A549 (cell line): ENCODE results near the gene AMPD3. TPM values are rescaled to one million over a fixed set of nuclear protein-coding genes. Genes with fewer than 3 reads are reported as not detected.

Experiments used
- ATAC-seq, 2 experiments: fragments of 200-7000 bp in 1 of 2; fragments of >200 bp in 1 of 2; cut with Nextera tagmentation in 1 of 2; cut with Tn5 transposase in 1 of 2; 3 replicates each; pipeline versions ENCODE4 v1.8.0 to v1.9.1; 2018 to 2020; ENCODE audit warnings: mild to moderate bottlenecking in 1 of 2, moderate library complexity in 1 of 2
- CTCF ChIA-PET: fragments of 300-600 bp; sonication (Branson Sonifier 250); formaldehyde crosslinking; extraction: SDS; loops from one replicate; lab custom pipeline; 2021; ENCODE audit warnings: antibody characterized with exemption, inconsistent platforms; lab: Yijun Ruan, JAX
- POLR2A ChIA-PET: fragments of 350-600 bp; formaldehyde crosslinking; extraction: SDS; loops from one replicate; lab custom pipeline; 2021; ENCODE audit warnings: antibody characterized with exemption, inconsistent platforms; lab: Yijun Ruan, JAX
- DNase-seq, 2 experiments: peaks; one replicate each; pipeline versions ENCODE4 v3.0.0 to v3.0.0-alpha.2; 2011 to 2016; ENCODE audit warnings: low read depth in 1 of 2, low spot score in 1 of 2
- FAIRE-seq: peaks from 2 replicates; lab custom pipeline; 2011; peaks lifted over from hg19 to GRCh38; lab: Jason Lieb, UNC
- H3K27ac ChIP-seq, 2 experiments: fragments of >200 bp; sonication (Bioruptor Twin); formaldehyde crosslinking; 3 replicates each; pipeline ENCODE4 v1.5.1; 2016 to 2017
- H3K4me1 ChIP-seq: fragments of >200 bp; sonication (Bioruptor Twin); formaldehyde crosslinking; 3 replicates; pipeline ENCODE4 v1.6.1; 2016
- H3K4me2 ChIP-seq: fragments of >200 bp; sonication (Bioruptor Twin); formaldehyde crosslinking; 3 replicates; pipeline ENCODE4 v1.6.1; 2016
- H3K4me3 ChIP-seq: fragments of >200 bp; sonication (Bioruptor Twin); formaldehyde crosslinking; 3 replicates; pipeline ENCODE4 v1.5.1; 2016
- H3K9me3 ChIP-seq: fragments of >200 bp; sonication (Bioruptor Twin); formaldehyde crosslinking; 3 replicates; pipeline ENCODE4 v1.6.1; 2016
- CEBPB ChIP-seq, 2 experiments: fragments of >200 bp in 1 of 2; sonication (Bioruptor Twin) in 1 of 2; formaldehyde crosslinking in 1 of 2; IDR thresholded peaks; 2 replicates each; pipeline ENCODE4 v1.6.1; 2012 to 2016
- CHD2 ChIP-seq: fragments of 150-350 bp; IDR thresholded peaks from 2 replicates; pipeline ENCODE4 v1.6.1; 2014; ENCODE audit warnings: low read length; ENCODE audit not compliant: partially characterized antibody
- EP300 ChIP-seq, 2 experiments: fragments of >200 bp; sonication (Bioruptor Twin); formaldehyde crosslinking; IDR thresholded peaks; 2 replicates in 1 of 2; 3 replicates in 1 of 2; pipeline ENCODE4 v1.6.1; 2016 to 2017
- FOSL2 ChIP-seq, 2 experiments: fragments of 450-650 bp in 1 of 2; fragments of >200 bp in 1 of 2; sonication (Bioruptor Twin) in 1 of 2; formaldehyde crosslinking; IDR thresholded peaks; 2 replicates each; pipeline versions ENCODE4 v1.5.0 to v1.6.1; 2016 to 2020; ENCODE audit warnings: mild to moderate bottlenecking in 1 of 2, moderate library complexity in 1 of 2
- FOXS1 ChIP-seq: fragments of 250-450 bp; sonication (Bioruptor Pico); IDR thresholded peaks from 2 replicates; pipeline ENCODE4 v1.5.0; 2020; ENCODE audit warnings: mild to moderate bottlenecking, moderate library complexity
- HEYL ChIP-seq: fragments of 250-450 bp; sonication (Bioruptor Pico); IDR thresholded peaks from 2 replicates; pipeline ENCODE4 v1.8.0; 2021; ENCODE audit warnings: mild to moderate bottlenecking, moderate library complexity
- JUNB ChIP-seq: fragments of >200 bp; sonication (Bioruptor Twin); formaldehyde crosslinking; IDR thresholded peaks from 2 replicates; pipeline ENCODE4 v1.6.1; 2016
- KDM1A ChIP-seq: fragments of 200-600 bp; sonication (generic); IDR thresholded peaks from 2 replicates; pipeline ENCODE4 v1.6.1; 2016; ENCODE audit warnings: low read depth, mild to moderate bottlenecking
- MAZ ChIP-seq: fragments of 150-350 bp; IDR thresholded peaks from 2 replicates; pipeline ENCODE4 v1.6.1; 2014; ENCODE audit warnings: antibody characterized with exemption, low read depth, low read length, borderline replicate concordance
- MYC ChIP-seq: IDR thresholded peaks from 2 replicates; pipeline ENCODE4 v1.6.1; 2012; ENCODE audit warnings: mild to moderate bottlenecking, inconsistent platforms, low read length, improper control_type of control experiment, borderline replicate concordance
- NFE2L2 ChIP-seq: fragments of 150-350 bp; conservative IDR thresholded peaks from 2 replicates; pipeline ENCODE4 v1.6.1; 2014; ENCODE audit warnings: low read length
- NR3C1 ChIP-seq: fragments of >200 bp; sonication (Bioruptor Twin); formaldehyde crosslinking; IDR thresholded peaks from 3 replicates; pipeline ENCODE4 v1.6.1; 2017
- POLR2A ChIP-seq: IDR thresholded peaks from 2 replicates; pipeline ENCODE4 v1.6.1; 2012; ENCODE audit warnings: mild to moderate bottlenecking, low read length
- RCOR1 ChIP-seq: fragments of 150-350 bp; IDR thresholded peaks from 2 replicates; pipeline ENCODE4 v1.6.1; 2014; ENCODE audit warnings: antibody characterized with exemption, low read length, low read depth
- RFX5 ChIP-seq: fragments of 450-650 bp; IDR thresholded peaks from 2 replicates; pipeline ENCODE4 v1.7.1; 2014; ENCODE audit warnings: antibody characterized with exemption, mild to moderate bottlenecking, moderate library complexity
- SMC3 ChIP-seq: fragments of >200 bp; sonication (Bioruptor Twin); formaldehyde crosslinking; IDR thresholded peaks from 3 replicates; pipeline ENCODE4 v1.6.1; 2018; ENCODE audit warnings: inconsistent platforms
- TFCP2L1 ChIP-seq: fragments of 250-450 bp; sonication (Bioruptor Pico); IDR thresholded peaks from 2 replicates; pipeline ENCODE4 v1.5.0; 2021; ENCODE audit warnings: mild to moderate bottlenecking
- WGBS: methylation state at CpG from one replicate; pipeline ENCODE4 v1.1.6; 2017; ENCODE audit errors: missing lambda C conversion rate; 5-methylcytosine and 5-hydroxymethylcytosine counted together
- polyA plus RNA-seq, 4 experiments: library from polyadenylated mRNA; depleted of rRNA in 3 of 4; stranded (reverse); fragments of >200 nt; fragmentation: RNase III in 1 of 4; extraction: RNeasy Plus Mini Kit Qiagen cat#74134 plus additional on column Dnase treatment in 1 of 4; gene quantifications; 2 replicates in 3 of 4; 3 replicates in 1 of 4; pipeline ENCODE4 v1.2.3, GENCODE V29; 2011 to 2017
- TF ChIP-seq, protein P1 (sequence below): fragments of 250-450 bp; sonication (Bioruptor Pico); IDR thresholded peaks from 2 replicates; pipeline ENCODE4 v1.5.0; 2020; ENCODE audit warnings: low read depth, mild to moderate bottlenecking, moderate library complexity
- TF ChIP-seq, protein P2 (sequence below): fragments of >200 bp; sonication (Bioruptor Twin); formaldehyde crosslinking; IDR thresholded peaks from 3 replicates; pipeline ENCODE4 v1.5.1; 2016
- TF ChIP-seq, protein P3 (sequence below): fragments of 200-600 bp; sonication (generic); IDR thresholded peaks from 2 replicates; pipeline ENCODE4 v1.6.1; 2016; ENCODE audit warnings: antibody characterized with exemption, mild to moderate bottlenecking, moderate library complexity
- TF ChIP-seq, protein P4 (sequence below): fragments of 250-450 bp; sonication (Bioruptor Pico); IDR thresholded peaks from 2 replicates; pipeline ENCODE4 v1.5.0; 2021; ENCODE audit warnings: mild to moderate bottlenecking, moderate library complexity, borderline replicate concordance
- TF ChIP-seq, protein P5 (sequence below): fragments of >200 bp; sonication (Bioruptor Twin); formaldehyde crosslinking; IDR thresholded peaks from 2 replicates; pipeline ENCODE4 v1.6.1; 2016

AMPD3 gene
- polyA plus RNA-seq, 2 of the 4 experiments (the other 2 are of a cell fraction), result 3.1 to 4.7 TPM

DNA sequence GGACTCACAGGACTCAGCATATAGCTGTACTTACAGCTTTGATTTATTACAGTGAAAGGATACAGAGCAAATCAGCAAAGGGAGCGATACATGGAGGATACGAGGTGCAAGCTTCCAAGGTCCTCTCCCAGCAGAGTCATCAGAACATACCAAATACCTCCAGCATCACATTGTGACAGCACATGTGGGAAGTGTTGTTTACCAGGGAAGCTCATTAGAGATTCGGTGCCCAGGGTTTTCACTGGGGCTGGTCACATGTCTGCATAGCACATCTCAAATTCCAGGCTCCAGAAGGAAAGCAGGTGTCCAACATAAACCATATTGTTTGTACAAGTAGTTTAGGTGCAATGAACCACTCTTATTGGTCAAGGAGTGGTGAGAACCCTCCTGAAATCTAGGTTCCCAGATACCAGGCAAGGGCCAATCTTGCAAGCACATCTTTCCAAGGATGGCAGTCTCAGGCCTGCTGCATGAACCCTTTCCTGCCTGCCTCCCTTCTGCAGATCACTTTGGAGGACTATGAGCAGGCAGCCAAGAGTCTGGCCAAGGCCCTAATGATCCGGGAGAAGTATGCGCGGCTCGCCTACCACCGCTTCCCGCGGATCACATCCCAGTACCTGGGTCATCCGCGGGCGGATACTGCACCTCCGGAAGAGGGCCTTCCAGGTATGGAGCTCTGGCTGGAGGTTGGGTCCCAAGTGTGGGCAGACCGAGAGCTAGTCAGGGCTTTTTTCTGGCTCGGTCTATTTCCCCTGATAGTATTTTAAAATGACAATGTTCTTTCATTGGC, 26.7 kb downstream of the AMPD3 start (continued):
- TF ChIP-seq MYC, result no peak
- TF ChIP-seq, protein P1, sequence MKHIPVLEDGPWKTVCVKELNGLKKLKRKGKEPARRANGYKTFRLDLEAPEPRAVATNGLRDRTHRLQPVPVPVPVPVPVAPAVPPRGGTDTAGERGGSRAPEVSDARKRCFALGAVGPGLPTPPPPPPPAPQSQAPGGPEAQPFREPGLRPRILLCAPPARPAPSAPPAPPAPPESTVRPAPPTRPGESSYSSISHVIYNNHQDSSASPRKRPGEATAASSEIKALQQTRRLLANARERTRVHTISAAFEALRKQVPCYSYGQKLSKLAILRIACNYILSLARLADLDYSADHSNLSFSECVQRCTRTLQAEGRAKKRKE (CRISPR knock-in tag), result no peak
- TF ChIP-seq TFCP2L1, result no peak
- TF ChIP-seq EP300 (IDR thresholded peaks at IDR 0.05), result no peak
- TF ChIP-seq, all 56 proteins: peak for 0

DNA sequence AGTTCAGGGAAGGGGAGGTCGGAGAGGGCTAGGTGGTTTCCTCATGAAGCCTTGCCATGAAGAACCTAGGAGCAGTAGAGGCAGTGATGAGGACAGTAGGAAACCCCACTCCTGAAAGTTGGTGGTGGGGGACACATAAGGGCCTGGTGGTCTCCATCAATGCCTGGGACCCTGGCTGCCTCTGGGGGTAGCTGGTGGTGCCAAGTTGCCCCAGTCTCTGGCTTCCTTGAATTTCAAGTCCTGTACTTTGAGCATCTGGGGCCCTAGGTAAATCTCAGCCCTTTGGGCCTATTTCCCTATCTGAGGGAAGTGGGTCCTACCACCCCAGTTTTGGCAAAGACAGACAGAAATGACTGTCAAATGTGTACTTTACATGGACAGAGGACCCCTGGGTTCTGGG, 28.1 kb downstream of the AMPD3 start:
- H3K4me2 ChIP-seq, result no peak overlapping the region
- no peak overlapping the region for H3K4me3 ChIP-seq
- DNase-seq (no peak), FAIRE-seq (no peak), ATAC-seq (no peak)
- H3K9me3 ChIP-seq, result no peaks in the 10 kb centered on the region
- H3K4me1 ChIP-seq, result peaks cover 3% of the 10 kb centered on the region; the same call in 1 of the 3 replicates
- ChIA-PET CTCF (no interaction called here), POLR2A (no interaction called here)
- no peak overlapping the region for H3K27ac ChIP-seq
- TF ChIP-seq KDM1A (no peak), FOXS1 (no peak), SMC3 (no peak), HEYL (CRISPR knock-in tag) (no peak), POLR2A (no peak), CEBPB (IDR thresholded peaks at IDR 0.05) (no peak), MYC (no peak), CHD2 (no peak), FOSL2 (IDR thresholded peaks at IDR 0.05) (no peak), FOSL2 (CRISPR knock-in tag; IDR thresholded peaks at IDR 0.05) (no peak)
- TF ChIP-seq, protein P2, sequence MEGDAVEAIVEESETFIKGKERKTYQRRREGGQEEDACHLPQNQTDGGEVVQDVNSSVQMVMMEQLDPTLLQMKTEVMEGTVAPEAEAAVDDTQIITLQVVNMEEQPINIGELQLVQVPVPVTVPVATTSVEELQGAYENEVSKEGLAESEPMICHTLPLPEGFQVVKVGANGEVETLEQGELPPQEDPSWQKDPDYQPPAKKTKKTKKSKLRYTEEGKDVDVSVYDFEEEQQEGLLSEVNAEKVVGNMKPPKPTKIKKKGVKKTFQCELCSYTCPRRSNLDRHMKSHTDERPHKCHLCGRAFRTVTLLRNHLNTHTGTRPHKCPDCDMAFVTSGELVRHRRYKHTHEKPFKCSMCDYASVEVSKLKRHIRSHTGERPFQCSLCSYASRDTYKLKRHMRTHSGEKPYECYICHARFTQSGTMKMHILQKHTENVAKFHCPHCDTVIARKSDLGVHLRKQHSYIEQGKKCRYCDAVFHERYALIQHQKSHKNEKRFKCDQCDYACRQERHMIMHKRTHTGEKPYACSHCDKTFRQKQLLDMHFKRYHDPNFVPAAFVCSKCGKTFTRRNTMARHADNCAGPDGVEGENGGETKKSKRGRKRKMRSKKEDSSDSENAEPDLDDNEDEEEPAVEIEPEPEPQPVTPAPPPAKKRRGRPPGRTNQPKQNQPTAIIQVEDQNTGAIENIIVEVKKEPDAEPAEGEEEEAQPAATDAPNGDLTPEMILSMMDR, result no peak
- TF ChIP-seq, protein P3, sequence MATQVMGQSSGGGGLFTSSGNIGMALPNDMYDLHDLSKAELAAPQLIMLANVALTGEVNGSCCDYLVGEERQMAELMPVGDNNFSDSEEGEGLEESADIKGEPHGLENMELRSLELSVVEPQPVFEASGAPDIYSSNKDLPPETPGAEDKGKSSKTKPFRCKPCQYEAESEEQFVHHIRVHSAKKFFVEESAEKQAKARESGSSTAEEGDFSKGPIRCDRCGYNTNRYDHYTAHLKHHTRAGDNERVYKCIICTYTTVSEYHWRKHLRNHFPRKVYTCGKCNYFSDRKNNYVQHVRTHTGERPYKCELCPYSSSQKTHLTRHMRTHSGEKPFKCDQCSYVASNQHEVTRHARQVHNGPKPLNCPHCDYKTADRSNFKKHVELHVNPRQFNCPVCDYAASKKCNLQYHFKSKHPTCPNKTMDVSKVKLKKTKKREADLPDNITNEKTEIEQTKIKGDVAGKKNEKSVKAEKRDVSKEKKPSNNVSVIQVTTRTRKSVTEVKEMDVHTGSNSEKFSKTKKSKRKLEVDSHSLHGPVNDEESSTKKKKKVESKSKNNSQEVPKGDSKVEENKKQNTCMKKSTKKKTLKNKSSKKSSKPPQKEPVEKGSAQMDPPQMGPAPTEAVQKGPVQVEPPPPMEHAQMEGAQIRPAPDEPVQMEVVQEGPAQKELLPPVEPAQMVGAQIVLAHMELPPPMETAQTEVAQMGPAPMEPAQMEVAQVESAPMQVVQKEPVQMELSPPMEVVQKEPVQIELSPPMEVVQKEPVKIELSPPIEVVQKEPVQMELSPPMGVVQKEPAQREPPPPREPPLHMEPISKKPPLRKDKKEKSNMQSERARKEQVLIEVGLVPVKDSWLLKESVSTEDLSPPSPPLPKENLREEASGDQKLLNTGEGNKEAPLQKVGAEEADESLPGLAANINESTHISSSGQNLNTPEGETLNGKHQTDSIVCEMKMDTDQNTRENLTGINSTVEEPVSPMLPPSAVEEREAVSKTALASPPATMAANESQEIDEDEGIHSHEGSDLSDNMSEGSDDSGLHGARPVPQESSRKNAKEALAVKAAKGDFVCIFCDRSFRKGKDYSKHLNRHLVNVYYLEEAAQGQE, result no peak
- WGBS, result 93% methylated on average over 1 of the region's 1 CpG

DNA sequence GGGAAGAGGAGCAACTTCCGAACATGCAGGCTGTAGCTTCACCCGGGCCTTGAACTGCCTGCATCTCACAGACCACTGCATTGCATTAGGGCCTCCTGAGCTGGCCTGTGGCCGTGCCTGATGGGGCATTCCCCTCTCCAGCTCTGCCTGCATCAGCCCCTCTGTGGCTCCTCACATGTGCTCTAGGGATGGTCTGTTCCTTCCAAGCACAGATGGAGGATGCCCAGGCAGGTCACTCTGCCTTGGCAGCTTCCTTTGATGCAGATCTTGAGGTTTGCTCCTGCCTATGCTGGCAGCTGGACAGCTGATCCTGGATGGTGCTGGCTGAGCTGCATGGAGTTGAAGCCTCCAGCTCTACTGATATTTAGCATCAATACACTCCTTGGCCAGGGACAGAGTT, 28.5 kb downstream of the AMPD3 start:
- ChIA-PET POLR2A (no interaction called here), CTCF (no interaction called here)
- Histone ChIP-seq H3K4me2 (no peak overlapping the region), H3K27ac (no peak overlapping the region), H3K4me1 (peaks cover 7% of the 10 kb centered on the region; the same call in 2 of the 3 replicates), H3K9me3 (no peaks in the 10 kb centered on the region), H3K4me3 (no peak overlapping the region)
- DNase-seq (no peak), FAIRE-seq (no peak), ATAC-seq (no peak)
- TF ChIP-seq, protein P4, sequence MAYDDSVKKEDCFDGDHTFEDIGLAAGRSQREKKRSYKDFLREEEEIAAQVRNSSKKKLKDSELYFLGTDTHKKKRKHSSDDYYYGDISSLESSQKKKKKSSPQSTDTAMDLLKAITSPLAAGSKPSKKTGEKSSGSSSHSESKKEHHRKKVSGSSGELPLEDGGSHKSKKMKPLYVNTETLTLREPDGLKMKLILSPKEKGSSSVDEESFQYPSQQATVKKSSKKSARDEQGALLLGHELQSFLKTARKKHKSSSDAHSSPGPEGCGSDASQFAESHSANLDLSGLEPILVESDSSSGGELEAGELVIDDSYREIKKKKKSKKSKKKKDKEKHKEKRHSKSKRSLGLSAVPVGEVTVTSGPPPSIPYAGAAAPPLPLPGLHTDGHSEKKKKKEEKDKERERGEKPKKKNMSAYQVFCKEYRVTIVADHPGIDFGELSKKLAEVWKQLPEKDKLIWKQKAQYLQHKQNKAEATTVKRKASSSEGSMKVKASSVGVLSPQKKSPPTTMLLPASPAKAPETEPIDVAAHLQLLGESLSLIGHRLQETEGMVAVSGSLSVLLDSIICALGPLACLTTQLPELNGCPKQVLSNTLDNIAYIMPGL (CRISPR knock-in tag), result no peak
- TF ChIP-seq JUNB (no peak), RCOR1 (no peak), NR3C1 (no peak), NFE2L2 (no peak), RFX5 (no peak), SMC3 (no peak), FOSL2 (IDR thresholded peaks at IDR 0.05) (no peak), FOSL2 (CRISPR knock-in tag; IDR thresholded peaks at IDR 0.05) (no peak), MAZ (no peak), MYC (no peak)
- TF ChIP-seq, protein P5, sequence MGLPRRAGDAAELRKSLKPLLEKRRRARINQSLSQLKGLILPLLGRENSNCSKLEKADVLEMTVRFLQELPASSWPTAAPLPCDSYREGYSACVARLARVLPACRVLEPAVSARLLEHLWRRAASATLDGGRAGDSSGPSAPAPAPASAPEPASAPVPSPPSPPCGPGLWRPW, result no peak
- TF ChIP-seq, protein P2, result no peak
- TF ChIP-seq, protein P1 (CRISPR knock-in tag), result no peak
- WGBS, result 44% methylated on average over 3 of the region's 3 CpGs
